H1 (cell line): ENCODE results near the gene SLC43A1. TPM values are rescaled to one million over a fixed set of nuclear protein-coding genes. Genes with fewer than 3 reads are reported as not detected.
A peak's percentile ranks its signal among the peaks of the same experiment; 100 is the strongest.

Experiments used
- CTCF ChIA-PET: fragments of 300-600 bp; sonication (Branson Sonifier 250); formaldehyde crosslinking; loops from one replicate; lab custom pipeline; 2021; ENCODE audit not compliant: partially characterized antibody; lab: Charles Lee
- POLR2A ChIA-PET: fragments of 300-600 bp; sonication (Branson Sonifier 250); formaldehyde crosslinking; loops from one replicate; lab custom pipeline; 2021; ENCODE audit warnings: inconsistent platforms; ENCODE audit not compliant: partially characterized antibody; lab: Charles Lee
- DNase-seq, 2 experiments: peaks; one replicate each; pipeline versions ENCODE4 v3.0.0 to v3.0.0-alpha.2; 2010 to 2022; ENCODE audit warnings: low spot score in 2 of 2, low read depth in 1 of 2, mixed read lengths in 1 of 2
- FAIRE-seq: peaks from 2 replicates; lab custom pipeline; 2011; peaks lifted over from hg19 to GRCh38; lab: Jason Lieb, UNC
- H2AFZ ChIP-seq: 2 replicates; pipeline ENCODE4 v1.8.1; 2012; ENCODE audit warnings: low read length, inconsistent platforms
- H2AK5ac ChIP-seq: 2 replicates; pipeline ENCODE4 v1.6.1; 2013; ENCODE audit warnings: low read depth, low read length
- H2BK120ac ChIP-seq: replicated peaks from 2 replicates; pipeline ENCODE3; 2013; ENCODE audit warnings: low read depth, low read length, inconsistent platforms
- H2BK12ac ChIP-seq: 2 replicates; pipeline ENCODE4 v1.6.1; 2013; ENCODE audit warnings: low read depth, low read length
- H2BK15ac ChIP-seq: 2 replicates; pipeline ENCODE4 v1.6.1; 2013; ENCODE audit warnings: low read length
- H2BK20ac ChIP-seq: 2 replicates; pipeline ENCODE4 v1.6.1; 2013; ENCODE audit warnings: low read length
- H2BK5ac ChIP-seq: 2 replicates; pipeline ENCODE4 v1.6.1; 2013; ENCODE audit warnings: low read depth, low read length
- H3K14ac ChIP-seq: 2 replicates; pipeline ENCODE4 v1.6.1; 2013; ENCODE audit warnings: inconsistent platforms; ENCODE audit not compliant: insufficient read length
- H3K18ac ChIP-seq: 2 replicates; pipeline ENCODE4 v1.6.1; 2013; ENCODE audit warnings: low read length; ENCODE audit errors: extremely low read depth
- H3K23ac ChIP-seq: 2 replicates; pipeline ENCODE4 v1.6.1; 2013; ENCODE audit warnings: inconsistent platforms; ENCODE audit not compliant: insufficient read length
- H3K23me2 ChIP-seq: 2 replicates; pipeline ENCODE4 v1.6.1; 2013; ENCODE audit warnings: low read depth, low read length
- H3K27ac ChIP-seq: 2 replicates; pipeline ENCODE4 v1.6.1; 2011; ENCODE audit warnings: low read depth, low read length, inconsistent platforms
- H3K27me3 ChIP-seq, 4 experiments: replicated peaks in 1 of 4; 1 replicate in 1 of 4; 2 replicates in 3 of 4; pipeline versions ENCODE4 v1.6.1 to v1.8.1; 2011 to 2013; ENCODE audit warnings: low read length in 3 of 4, mild to moderate bottlenecking in 3 of 4, inconsistent platforms in 2 of 4, mixed read lengths in 2 of 4, moderate library complexity in 1 of 4; ENCODE audit not compliant: control insufficient read depth in 3 of 4, insufficient read depth in 3 of 4; ENCODE audit errors: extremely low read depth in 1 of 4
- H3K36me3 ChIP-seq, 4 experiments: 2 replicates each; pipeline versions ENCODE4 v1.6.1 to v1.8.1; 2011 to 2013; ENCODE audit warnings: mild to moderate bottlenecking in 4 of 4, low read length in 3 of 4, moderate library complexity in 2 of 4, control low read depth in 1 of 4, inconsistent platforms in 1 of 4; ENCODE audit not compliant: insufficient read depth in 4 of 4, control insufficient read depth in 2 of 4
- H3K4ac ChIP-seq: replicated peaks from 2 replicates; pipeline ENCODE3; 2013; ENCODE audit warnings: low read length, low read depth, mixed read lengths, inconsistent platforms; ENCODE audit not compliant: insufficient read length
- H3K4me1 ChIP-seq, 4 experiments: replicated peaks in 1 of 4; 1 replicate in 1 of 4; 2 replicates in 3 of 4; pipeline versions ENCODE4 v1.6.1 to v1.8.1; 2011 to 2013; ENCODE audit warnings: low read length in 3 of 4, inconsistent platforms in 2 of 4, mixed read lengths in 1 of 4; ENCODE audit not compliant: insufficient read depth in 4 of 4, control insufficient read depth in 3 of 4
- H3K4me2 ChIP-seq, 2 experiments: 2 replicates each; pipeline versions ENCODE4 v1.6.1 to v1.8.1; 2011 to 2013; ENCODE audit warnings: low read depth in 2 of 2, low read length in 2 of 2, control low read depth in 1 of 2, inconsistent platforms in 1 of 2, mild to moderate bottlenecking in 1 of 2; ENCODE audit not compliant: insufficient read depth in 1 of 2
- H3K4me3 ChIP-seq, 4 experiments: fragments of 200-600, 300-600 bp in 1 of 4; sonication (generic), shearing (Covaris generic), sonication (Bioruptor Twin) in 1 of 4; 2 replicates each; pipeline versions ENCODE4 v1.5.1 to v1.8.1; 2011 to 2016; ENCODE audit warnings: low read length in 4 of 4, low read depth in 3 of 4, control low read depth in 2 of 4, inconsistent platforms in 2 of 4, mild to moderate bottlenecking in 2 of 4, mixed read lengths in 1 of 4, moderate library complexity in 1 of 4; ENCODE audit not compliant: insufficient read depth in 2 of 4; ENCODE audit errors: extremely low read depth in 1 of 4
- H3K56ac ChIP-seq: replicated peaks from 2 replicates; pipeline ENCODE3; 2013; ENCODE audit warnings: low read depth, mild to moderate bottlenecking, mixed read lengths, low read length, inconsistent platforms; ENCODE audit not compliant: insufficient read length
- H3K79me1 ChIP-seq: 2 replicates; pipeline ENCODE4 v1.6.1; 2013; ENCODE audit warnings: low read depth, low read length, control low read depth
- H3K79me2 ChIP-seq, 2 experiments: 2 replicates each; pipeline versions ENCODE4 v1.6.1 to v1.8.1; 2012 to 2013; ENCODE audit warnings: low read length in 2 of 2, mild to moderate bottlenecking in 2 of 2, inconsistent platforms in 1 of 2; ENCODE audit not compliant: insufficient read depth in 2 of 2, control insufficient read depth in 1 of 2
- H3K9ac ChIP-seq, 4 experiments: replicated peaks in 1 of 4; 1 replicate in 1 of 4; 2 replicates in 3 of 4; pipeline versions ENCODE4 v1.6.1 to v1.8.1; 2011 to 2013; ENCODE audit warnings: low read depth in 3 of 4, low read length in 3 of 4, control low read depth in 2 of 4, mild to moderate bottlenecking in 2 of 4, moderate library complexity in 2 of 4, inconsistent platforms in 1 of 4; ENCODE audit errors: extremely low read depth in 1 of 4
- H3K9me3 ChIP-seq, 2 experiments: 2 replicates each; pipeline versions ENCODE4 v1.6.1 to v1.8.1; 2012 to 2013; ENCODE audit warnings: mild to moderate bottlenecking in 2 of 2, moderate library complexity in 2 of 2, control low read depth in 1 of 2, inconsistent platforms in 1 of 2, low read depth in 1 of 2, low read length in 1 of 2, mixed read lengths in 1 of 2; ENCODE audit not compliant: insufficient read depth in 2 of 2
- H4K20me1 ChIP-seq, 2 experiments: replicated peaks in 1 of 2; 2 replicates each; pipeline versions ENCODE3 to v1.8.1; 2011 to 2013; ENCODE audit warnings: inconsistent platforms in 2 of 2, low read length in 2 of 2, mild to moderate bottlenecking in 1 of 2; ENCODE audit not compliant: insufficient read depth in 2 of 2, control insufficient read depth in 1 of 2
- H4K5ac ChIP-seq: 2 replicates; pipeline ENCODE4 v1.6.1; 2013; ENCODE audit warnings: low read length, low read depth, mixed read lengths, inconsistent platforms; ENCODE audit not compliant: insufficient read length
- H4K8ac ChIP-seq: 2 replicates; pipeline ENCODE4 v1.8.0; 2013; ENCODE audit warnings: mild to moderate bottlenecking, moderate library complexity, low read length, inconsistent platforms; ENCODE audit not compliant: insufficient read depth; ENCODE audit errors: extremely low read depth
- H4K91ac ChIP-seq: replicated peaks from 2 replicates; pipeline ENCODE3; 2013; ENCODE audit warnings: low read length, mixed read lengths, inconsistent platforms; ENCODE audit not compliant: insufficient read length
- ASH2L ChIP-seq: fragments of 200-600, 300-600 bp; sonication (generic); IDR thresholded peaks from one replicate; pipeline ENCODE4 v1.7.1; 2017; ENCODE audit warnings: low read length
- CBX8 ChIP-seq: fragments of 300-800, 300-1000 bp; sonication (generic); IDR thresholded peaks from 2 replicates; pipeline ENCODE4 v1.7.1; 2016; ENCODE audit warnings: low read depth, low read length, borderline replicate concordance
- CREB1 ChIP-seq: IDR thresholded peaks from 2 replicates; pipeline ENCODE4 v1.6.1; 2012; ENCODE audit warnings: inconsistent platforms
- EGR1 ChIP-seq: IDR thresholded peaks from 2 replicates; pipeline ENCODE4 v1.6.1; 2011; ENCODE audit warnings: low read depth, low read length, borderline replicate concordance
- GTF2F1 ChIP-seq: IDR thresholded peaks from 2 replicates; pipeline ENCODE4 v1.6.1; 2012; ENCODE audit warnings: low read depth, low read length, improper control_type of control experiment, borderline replicate concordance
- PHF8 ChIP-seq: fragments of 200-600 bp; sonication (generic); conservative IDR thresholded peaks from 2 replicates; pipeline ENCODE4 v1.7.1; 2012; ENCODE audit warnings: low read depth, mild to moderate bottlenecking, inconsistent platforms, low read length, moderate library complexity
- POU5F1 ChIP-seq: IDR thresholded peaks from 2 replicates; pipeline ENCODE4 v1.6.1; 2011; ENCODE audit warnings: low read depth, mild to moderate bottlenecking, low read length, moderate library complexity
- SAP30 ChIP-seq: fragments of 300-600 bp; sonication (generic); IDR thresholded peaks from 2 replicates; pipeline ENCODE4 v1.7.1; 2012; ENCODE audit warnings: low read length, moderate library complexity, mild to moderate bottlenecking, inconsistent platforms; ENCODE audit not compliant: insufficient read depth, insufficient replicate concordance
- SP4 ChIP-seq: IDR thresholded peaks from 2 replicates; pipeline ENCODE4 v1.6.1; 2012; ENCODE audit warnings: low read length, inconsistent platforms
- SUZ12 ChIP-seq: fragments of 200-600 bp; sonication (generic); IDR thresholded peaks from 2 replicates; pipeline ENCODE4 v1.6.1; 2012; ENCODE audit warnings: mild to moderate bottlenecking, inconsistent platforms, low read length, moderate library complexity, mixed read lengths
- WGBS, 2 experiments: shearing (Covaris generic) in 1 of 2; methylation state at CpG; one replicate each; pipeline versions ENCODE4 v1.1.6 to v1.1.7; 2013 to 2015; ENCODE audit warnings: low lambda C conversion rate in 2 of 2, mixed read lengths in 2 of 2, inconsistent platforms in 1 of 2, low coverage in 1 of 2, missing lambda C conversion rate in 1 of 2; ENCODE audit not compliant: insufficient replicate concordance in 2 of 2, insufficient coverage in 1 of 2, insufficient read length in 1 of 2; ENCODE audit errors: extremely low coverage in 1 of 2, missing lambda C conversion rate in 1 of 2; 5-methylcytosine and 5-hydroxymethylcytosine counted together
- polyA plus RNA-seq, 7 experiments: library from polyadenylated mRNA; depleted of rRNA in 3 of 7; stranded (reverse) in 5 of 7; unstranded in 2 of 7; fragments of >200 nt in 5 of 7; fragments of 200-250 nt in 2 of 7; gene quantifications; 1 replicate in 5 of 7; 2 replicates in 1 of 7; 4 replicates in 1 of 7; pipeline versions ENCODE4 v1.2.1 to v1.2.3, GENCODE V29; 2011 to 2013; ENCODE audit warnings: missing spikeins in 2 of 7, mixed read lengths in 2 of 7
- total RNA-seq: library from RNA; stranded (reverse); fragmentation: NEBNext Ultra II Directional; extraction: Animal tissue kit (Norgen Biotek cat#: 25700); gene quantifications from 2 replicates; pipeline ENCODE4 v1.2.1, GENCODE V29; 2021

The SLC43A1 gene
- total and polyA plus RNA-seq, 2 of the 8 experiments (the other 6 are each of a cell fraction or from before 2014, with no cell fraction given) = 34.5 to 58.0 TPM

DNA sequence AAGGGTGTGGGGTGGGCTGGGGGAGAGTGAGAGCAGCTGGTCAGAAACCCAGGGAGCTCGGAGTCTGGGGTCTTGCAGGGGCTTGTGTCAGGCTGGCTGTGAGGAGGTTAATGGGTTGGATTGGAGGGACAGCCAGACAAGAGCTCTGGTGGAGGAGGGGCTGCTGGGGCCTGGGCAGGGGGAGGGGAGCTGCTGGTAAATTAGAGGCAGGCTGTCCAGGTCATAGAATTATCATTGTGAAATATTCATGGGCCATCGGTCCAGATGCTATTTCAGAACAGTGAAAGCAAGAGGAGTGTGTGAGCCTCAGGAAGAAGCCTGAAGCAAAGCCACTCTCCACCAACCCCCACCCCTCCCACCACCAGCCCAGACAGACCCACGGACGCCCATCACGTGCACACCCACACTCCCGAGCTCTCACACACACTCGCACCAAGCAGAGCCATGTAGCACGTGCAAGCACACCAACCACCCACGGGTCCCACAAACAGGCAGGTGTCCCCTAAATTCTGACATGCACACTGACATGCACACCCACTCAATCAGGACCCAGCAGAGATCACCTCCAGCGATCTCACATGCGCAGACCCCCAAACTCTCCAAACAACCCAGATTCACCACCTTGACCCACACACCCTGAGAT lies 36.4 kb downstream of the SLC43A1 start:
- no peak overlapping the region for H3K27ac ChIP-seq
- 79% methylated on average over 11 of the region's 11 CpGs; no CpG with 5 or more reads in 1 of the 2 experiments for WGBS, 2 experiments
- no peak overlapping the region for H4K91ac ChIP-seq
- TF ChIP-seq EGR1 (no peak), SAP30 (no peak), ASH2L (no peak), CBX8 (no peak), PHF8 (no peak), SUZ12 (no peak), CREB1 (no peak), GTF2F1 (no peak), POU5F1 (no peak), SP4 (no peak)

More for the DNA sequence above, 36.4 kb downstream of the SLC43A1 start:
- H3K27me3 ChIP-seq = peaks cover 0 to 45% (median 33%) of the 10 kb centered on the region in 4 experiments; a peak in 6 of 7 replicates
- no peak overlapping the region for H3K4me3 ChIP-seq
- H4K5ac ChIP-seq = no peak overlapping the region
- DNase-seq (no peak), FAIRE-seq (no peak)
- H3K56ac ChIP-seq = no peak overlapping the region
- H2BK5ac ChIP-seq = no peak overlapping the region
- H3K4me2 ChIP-seq = no peak overlapping the region
- no peak overlapping the region for H2BK120ac ChIP-seq
- no peak overlapping the region for H2AFZ ChIP-seq
- H3K79me1 ChIP-seq = no peaks in the 10 kb centered on the region
- H2BK15ac ChIP-seq = no peak overlapping the region
- H3K18ac ChIP-seq = no peak overlapping the region; the same call in 1 of the 2 replicates
- H3K23me2 ChIP-seq = peaks cover 19% of the 10 kb centered on the region; the same call in 1 of the 2 replicates
- no peaks in the 10 kb centered on the region for H3K9me3 ChIP-seq
- H2BK20ac ChIP-seq = no peak overlapping the region
- H3K9ac ChIP-seq = no peak overlapping the region
- no peak overlapping the region for H3K23ac ChIP-seq
- peaks cover 1 to 5% of the 10 kb centered on the region in 2 experiments for H4K20me1 ChIP-seq
- H2BK12ac ChIP-seq = peak overlapping the region; percentile 52; the same call in 1 of the 2 replicates
- peaks cover 10 to 38% (median 12%) of the 10 kb centered on the region in 4 experiments for H3K4me1 ChIP-seq
- no peak overlapping the region for H3K4ac ChIP-seq
- CTCF ChIA-PET = interaction anchor here (1.0 to 33.7 kb wide), 8 partner anchors 14 to 134 kb away, joined by 3 to 1146 read pairs (median 6); partner anchors contain the start of genes RTN4RL2, SLC43A1, SMTNL1 and TIMM10
- no peaks in the 10 kb centered on the region for H3K36me3 ChIP-seq
- no peak overlapping the region for H2AK5ac ChIP-seq
- peak overlapping the region; percentile 18; the same call in 1 of the 2 replicates for H4K8ac ChIP-seq
- no peaks in the 10 kb centered on the region for H3K79me2 ChIP-seq
- H3K14ac ChIP-seq = no peak overlapping the region
- POLR2A ChIA-PET = interaction anchor here (0.9 to 11.2 kb wide), 4 partner anchors 14 to 153 kb away, joined by 3 to 141 read pairs (median 46); partner anchors contain the start of gene RTN4RL2
